WTC11 (cell line): ENCODE data around the gene CSRNP3. TPM values are rescaled to one million over a fixed set of nuclear protein-coding genes. Genes with fewer than 3 reads are reported as not detected.

ENCODE experiments used
- ATF2 ChIP-seq: sonication (generic); formaldehyde crosslinking; IDR thresholded peaks from 2 replicates; pipeline ENCODE4 v1.8.1; 2022; ENCODE audit warnings: low read depth, missing genetic modification reagents, borderline replicate concordance
- CREM ChIP-seq: sonication (generic); formaldehyde crosslinking; IDR thresholded peaks from 2 replicates; pipeline ENCODE4 v1.8.1; 2022; ENCODE audit warnings: mild to moderate bottlenecking, missing genetic modification reagents, moderate library complexity
- FOXP4 ChIP-seq: sonication (generic); formaldehyde crosslinking; IDR thresholded peaks from 2 replicates; pipeline ENCODE4 v1.8.0; 2022; ENCODE audit warnings: mild to moderate bottlenecking, missing genetic modification reagents
- GRHL2 ChIP-seq: fragments of 250-450 bp; sonication (Bioruptor Pico); IDR thresholded peaks from 2 replicates; pipeline ENCODE4 v1.8.0; 2022; ENCODE audit warnings: mild to moderate bottlenecking, moderate library complexity; ENCODE audit not compliant: insufficient replicate concordance, severe bottlenecking
- JAZF1 ChIP-seq: fragments of 250-450 bp; sonication (Bioruptor Pico); IDR thresholded peaks from 2 replicates; pipeline ENCODE4 v1.9.0; 2021; ENCODE audit warnings: moderate library complexity, mild to moderate bottlenecking, inconsistent platforms
- MYBL2 ChIP-seq: sonication (generic); formaldehyde crosslinking; IDR thresholded peaks from 2 replicates; pipeline ENCODE4 v1.8.1; 2023; ENCODE audit warnings: mild to moderate bottlenecking, moderate library complexity, missing genetic modification reagents
- PRDM15 ChIP-seq: sonication (generic); formaldehyde crosslinking; IDR thresholded peaks from 2 replicates; pipeline ENCODE4 v1.8.0; 2022; ENCODE audit warnings: missing genetic modification reagents
- SMAD3 ChIP-seq: sonication (generic); formaldehyde crosslinking; IDR thresholded peaks from 2 replicates; pipeline ENCODE4 v1.8.0; 2022; ENCODE audit warnings: missing genetic modification reagents, mild to moderate bottlenecking, borderline replicate concordance
- TP53 ChIP-seq: sonication (generic); formaldehyde crosslinking; IDR thresholded peaks from 2 replicates; pipeline ENCODE4 v1.8.1; 2023; ENCODE audit warnings: mild to moderate bottlenecking, missing genetic modification reagents
- ZNF281 ChIP-seq: sonication (generic); formaldehyde crosslinking; IDR thresholded peaks from 2 replicates; pipeline ENCODE4 v1.8.0; 2023; ENCODE audit warnings: mild to moderate bottlenecking, missing genetic modification reagents
- ZNF425 ChIP-seq: fragments of 250-450 bp; sonication (Bioruptor Pico); conservative IDR thresholded peaks from 2 replicates; pipeline ENCODE4 v1.9.0; 2021; ENCODE audit warnings: mild to moderate bottlenecking
- ZNF512 ChIP-seq: sonication (generic); formaldehyde crosslinking; IDR thresholded peaks from 2 replicates; pipeline ENCODE4 v1.8.1; 2022; ENCODE audit warnings: missing genetic modification reagents, borderline replicate concordance
- ZNF532 ChIP-seq: fragments of 250-450 bp; sonication (Bioruptor Pico); IDR thresholded peaks from 2 replicates; pipeline ENCODE4 v1.9.0; 2021; ENCODE audit warnings: mild to moderate bottlenecking, borderline replicate concordance
- total RNA-seq: library from RNA; stranded (reverse); gene quantifications from 3 replicates; pipeline ENCODE4 v1.2.3, GENCODE V29; 2021

The CSRNP3 gene
- total RNA-seq, 1 experiment from 2014 or later, result 7.3 TPM

- TF ChIP-seq ZNF281 (CRISPR knock-in tag) (no peak), GRHL2 (CRISPR knock-in tag) (no peak), FOXP4 (CRISPR knock-in tag) (no peak), CREM (CRISPR knock-in tag) (no peak), ZNF512 (CRISPR knock-in tag) (no peak), ATF2 (CRISPR knock-in tag) (no peak), ZNF532 (CRISPR knock-in tag) (no peak), SMAD3 (CRISPR knock-in tag) (no peak), JAZF1 (no peak), MYBL2 (no peak), ZNF425 (CRISPR knock-in tag) (no peak), PRDM15 (CRISPR knock-in tag) (no peak), TP53 (no peak)
These were observed 40.6 kb upstream of the CSRNP3 start (continued) for GRCh38 chr2:165428926-165429325.
